GM23338 (cell line): ENCODE results near the gene ANO1. TPM values are rescaled to one million over a fixed set of nuclear protein-coding genes. Genes with fewer than 3 reads are reported as not detected.

ENCODE experiments used
- ATAC-seq: fragments of 200-7000 bp; cut with Tn5 transposase; 3 replicates; pipeline ENCODE4 v1.9.1; 2020
- DNase-seq: peaks from one replicate; pipeline ENCODE4 v3.0.0-alpha.2; 2015; ENCODE audit warnings: low spot score
- H2AFZ ChIP-seq: fragments of 200-600 bp; sonication (generic); 2 replicates; pipeline ENCODE4 v1.8.0; 2016; ENCODE audit warnings: antibody characterized with exemption, mild to moderate bottlenecking, moderate library complexity
- H3F3A ChIP-seq: fragments of 200-600 bp; sonication (generic); replicated peaks from 2 replicates; pipeline ENCODE4 v1.8.0; 2017; ENCODE audit warnings: antibody characterized with exemption, mixed run types, low read depth
- H3K27ac ChIP-seq: fragments of 200-600 bp; sonication (generic); 2 replicates; pipeline ENCODE4 v1.6.1; 2016; ENCODE audit warnings: low read depth
- H3K27me3 ChIP-seq: fragments of 200-600 bp; sonication (generic); 2 replicates; pipeline ENCODE4 v1.8.0; 2016; ENCODE audit warnings: mild to moderate bottlenecking, mixed run types, moderate library complexity; ENCODE audit not compliant: insufficient read depth
- H3K36me3 ChIP-seq: fragments of 200-600 bp; sonication (generic); 2 replicates; pipeline ENCODE4 v1.8.0; 2016; ENCODE audit warnings: mild to moderate bottlenecking; ENCODE audit not compliant: insufficient read depth
- H3K4me1 ChIP-seq: fragments of 200-600 bp; sonication (generic); 2 replicates; pipeline ENCODE4 v1.8.0; 2016; ENCODE audit warnings: mild to moderate bottlenecking, moderate library complexity; ENCODE audit not compliant: insufficient read depth
- H3K4me2 ChIP-seq: fragments of 200-600 bp; sonication (generic); 2 replicates; pipeline ENCODE4 v1.7.1; 2017; ENCODE audit warnings: mixed run types
- H3K4me3 ChIP-seq: fragments of 200-600 bp; sonication (generic); 2 replicates; pipeline ENCODE4 v1.6.1; 2016; ENCODE audit warnings: mixed run types
- H3K79me2 ChIP-seq: fragments of 200-600 bp; sonication (generic); replicated peaks from 2 replicates; pipeline ENCODE4 v1.8.0; 2017; ENCODE audit warnings: mild to moderate bottlenecking; ENCODE audit not compliant: insufficient read depth
- H3K9me2 ChIP-seq: fragments of 200-600 bp; sonication (generic); 2 replicates; pipeline ENCODE4 v1.8.0; 2017; ENCODE audit not compliant: insufficient read depth
- H4K20me1 ChIP-seq: fragments of 200-600 bp; sonication (generic); replicated peaks from 2 replicates; pipeline ENCODE4 v1.8.0; 2017; ENCODE audit warnings: mild to moderate bottlenecking; ENCODE audit not compliant: insufficient read depth
- H3K27ac Mint-ChIP-seq: 2 replicates; pipeline ENCODE4 v1.8.0; 2020; ENCODE audit warnings: inconsistent platforms, mild to moderate bottlenecking, moderate library complexity, mixed read lengths
- H3K27me3 Mint-ChIP-seq: 3 replicates; pipeline ENCODE4 v1.8.0; 2022; ENCODE audit warnings: low read depth, mild to moderate bottlenecking, moderate library complexity, mixed read lengths, inconsistent platforms; ENCODE audit not compliant: insufficient read depth, poor library complexity
- H3K36me3 Mint-ChIP-seq: 3 replicates; pipeline ENCODE4 v1.8.0; 2021; ENCODE audit warnings: low read depth, mild to moderate bottlenecking, inconsistent platforms, moderate library complexity, mixed read lengths
- H3K4me1 Mint-ChIP-seq: 3 replicates; pipeline ENCODE4 v1.8.0; 2020; ENCODE audit warnings: mild to moderate bottlenecking, inconsistent platforms, mixed read lengths
- H3K4me3 Mint-ChIP-seq: 3 replicates; pipeline ENCODE4 v1.8.0; 2021; ENCODE audit warnings: moderate library complexity, mild to moderate bottlenecking, inconsistent platforms, mixed read lengths
- H3K9me3 Mint-ChIP-seq: 3 replicates; pipeline ENCODE4 v1.8.0; 2020; ENCODE audit warnings: moderate library complexity, mild to moderate bottlenecking, inconsistent platforms, mixed read lengths
- CREB1 ChIP-seq: fragments of 250-450 bp; sonication (Bioruptor Pico); IDR thresholded peaks from 2 replicates; pipeline ENCODE4 v1.5.0; 2020; ENCODE audit warnings: low read depth, mild to moderate bottlenecking, moderate library complexity
- CTCF ChIP-seq, 2 experiments: fragments of 200-600 bp in 1 of 2; sonication (generic) in 1 of 2; conservative IDR thresholded peaks; 2 replicates each; pipeline versions ENCODE4 v1.5.1 to v1.6.1; 2016 to 2017; ENCODE audit warnings: antibody characterized with exemption in 2 of 2, low read depth in 2 of 2, mild to moderate bottlenecking in 2 of 2, moderate library complexity in 1 of 2
- ETS1 ChIP-seq: IDR thresholded peaks from 2 replicates; pipeline ENCODE4 v1.6.1; 2016; ENCODE audit warnings: antibody characterized with exemption
- EZH2 ChIP-seq: fragments of 200-600 bp; sonication (generic); IDR thresholded peaks from one replicate; pipeline ENCODE4 v1.8.0; 2017; ENCODE audit warnings: antibody characterized with exemption, mild to moderate bottlenecking, low read depth; ENCODE audit not compliant: unreplicated experiment
- EZH2phosphoT487 ChIP-seq: fragments of 200-600 bp; sonication (generic); IDR thresholded peaks from one replicate; pipeline ENCODE4 v1.8.1; 2018; ENCODE audit warnings: antibody characterized with exemption; ENCODE audit not compliant: unreplicated experiment
- JUNB ChIP-seq: IDR thresholded peaks from one replicate; pipeline ENCODE4 v1.6.1; 2016; ENCODE audit warnings: antibody characterized with exemption; ENCODE audit not compliant: unreplicated experiment
- NANOG ChIP-seq: IDR thresholded peaks from 2 replicates; pipeline ENCODE4 v1.6.1; 2016; ENCODE audit warnings: antibody characterized with exemption, borderline replicate concordance
- POLR2AphosphoS5 ChIP-seq: IDR thresholded peaks from 2 replicates; pipeline ENCODE4 v1.6.1; 2016; ENCODE audit warnings: antibody characterized with exemption, low read depth
- REST ChIP-seq: IDR thresholded peaks from one replicate; pipeline ENCODE4 v1.6.1; 2018; ENCODE audit warnings: antibody characterized with exemption; ENCODE audit not compliant: unreplicated experiment
- STAT1 ChIP-seq: IDR thresholded peaks from one replicate; pipeline ENCODE4 v1.6.1; 2016; ENCODE audit warnings: antibody characterized with exemption; ENCODE audit not compliant: unreplicated experiment
- ZNF114 ChIP-seq: fragments of 250-450 bp; sonication (Bioruptor Pico); IDR thresholded peaks from 2 replicates; pipeline ENCODE4 v1.5.0; 2020; ENCODE audit warnings: mild to moderate bottlenecking, moderate library complexity
- ZNF331 ChIP-seq: fragments of 250-450 bp; sonication (Bioruptor Pico); IDR thresholded peaks from 2 replicates; pipeline ENCODE4 v1.5.0; 2020; ENCODE audit warnings: low read depth, mild to moderate bottlenecking, moderate library complexity
- ZNF462 ChIP-seq: fragments of 250-450 bp; sonication (Bioruptor Pico); IDR thresholded peaks from 2 replicates; pipeline ENCODE4 v1.5.0; 2020; ENCODE audit warnings: mild to moderate bottlenecking, moderate library complexity
- polyA plus RNA-seq: library from polyadenylated mRNA; unstranded; fragments of >200 nt; fragmentation: Nextera tagmentation; extraction: Ambion mirVana; gene quantifications from 2 replicates; pipeline ENCODE4 v1.2.1, GENCODE V29; 2016
- total RNA-seq: library from RNA; depleted of rRNA; stranded (reverse); fragments of >200 nt; shearing (Covaris generic); gene quantifications from 2 replicates; pipeline ENCODE4 v1.2.3, GENCODE V29; 2014

The ANO1 gene
- total and polyA plus RNA-seq, 2 experiments from 2014 or later, result 1.4 to 3.4 TPM

GRCh38 chr11:70103256-70103975 is 25.3 kb downstream of the ANO1 start:
- Mint-ChIP-seq H3K27ac (no peak overlapping the region), H3K27me3 (peaks cover 5% of the 10 kb centered on the region), H3K4me3 (no peak overlapping the region), H3K9me3 (no peaks in the 10 kb centered on the region), H3K4me1 (peaks cover 24% of the 10 kb centered on the region), H3K36me3 (no peaks in the 10 kb centered on the region; the same call in 2 of the 3 replicates)
- Histone ChIP-seq H4K20me1 (no peaks in the 10 kb centered on the region), H3K4me1 (no peaks in the 10 kb centered on the region), H3K9me2 (no peaks in the 10 kb centered on the region), H2AFZ (0 out of 2 replicates have a peak overlapping the region, but pooled peaks have one; percentile 7), H3K36me3 (no peaks in the 10 kb centered on the region), H3K4me3 (no peak overlapping the region), H3K27ac (no peak overlapping the region), H3F3A (no peaks in the 10 kb centered on the region), H3K79me2 (no peaks in the 10 kb centered on the region), H3K4me2 (no peak overlapping the region), H3K27me3 (no peaks in the 10 kb centered on the region)
- no peak for TF ChIP-seq CTCF (conservative IDR thresholded peaks at IDR 0.05; ENCODE audit: low read depth in 2 of 2)
- no peak for TF ChIP-seq ZNF114 (CRISPR knock-in tag)
- no peak for TF ChIP-seq JUNB
- no peak for TF ChIP-seq REST
- no peak for TF ChIP-seq STAT1
- no peak for TF ChIP-seq ETS1
- no peak for TF ChIP-seq EZH2
- TF ChIP-seq EZH2phosphoT487, result no peak
- TF ChIP-seq CREB1, result no peak
- TF ChIP-seq ZNF331 (CRISPR knock-in tag), result no peak
- no peak for TF ChIP-seq NANOG
- TF ChIP-seq POLR2AphosphoS5, result no peak
- TF ChIP-seq ZNF462 (CRISPR knock-in tag), result no peak
- DNase-seq (no peak), ATAC-seq (no peak; the same call in 2 of the 3 replicates)
